ENCODE results near the gene ZNF205. TPM values are rescaled to one million over a fixed set of nuclear protein-coding genes. Genes with fewer than 3 reads are reported as not detected.

Gene ZNF205
- total and polyA plus RNA-seq, 2 of the 13 experiments (the other 11 are each of a cell fraction or from before 2014, with no cell fraction given), result 5.8 to 10.2 TPM

- TF ChIP-seq PRDM15 (CRISPR knock-in tag; IDR thresholded peaks at IDR 0.05) (no peak), MTERF4 (CRISPR knock-in tag; IDR thresholded peaks at IDR 0.05) (peak; percentile 50; the same call in 1 of the 2 replicates), FOXO4 (CRISPR knock-in tag; conservative IDR thresholded peaks at IDR 0.05) (no peak), POLR2AphosphoS2 (IDR thresholded peaks at IDR 0.05; ENCODE audit: low read depth, low read length) (0 out of 2 replicates have a peak, but pooled peaks have one; percentile 41), MEIS2 (CRISPR knock-in tag; IDR thresholded peaks at IDR 0.05) (no peak; the same call in 1 of the 2 replicates), ZC3H13 (CRISPR knock-in tag; IDR thresholded peaks at IDR 0.05) (no peak), ZFY (CRISPR knock-in tag; IDR thresholded peaks at IDR 0.05) (peak; percentile 96), HDAC1 (CRISPR knock-in tag; IDR thresholded peaks at IDR 0.05) (no peak), ZFP36L1 (CRISPR knock-in tag; IDR thresholded peaks at IDR 0.05) (no peak), NFYB (CRISPR knock-in tag; IDR thresholded peaks at IDR 0.05) (peak; percentile 87), EZH2 (conservative IDR thresholded peaks at IDR 0.05; ENCODE audit: low read depth, low read length) (no peak), PHF21A (CRISPR knock-in tag; IDR thresholded peaks at IDR 0.05) (0 out of 2 replicates have a peak, but pooled peaks have one; percentile 25), PCBP2 (optimal IDR thresholded peaks at IDR 0.05; ENCODE audit: low read depth, low read length, poor library complexity, severe bottlenecking) (no peak), SP2 (CRISPR knock-in tag; IDR thresholded peaks at IDR 0.05) (peak; percentile 92), PRDM4 (CRISPR knock-in tag; IDR thresholded peaks at IDR 0.05; ENCODE audit: borderline replicate concordance) (no peak), KAT8 (CRISPR knock-in tag; IDR thresholded peaks at IDR 0.05) (peak; percentile 89), TBX2 (CRISPR knock-in tag; IDR thresholded peaks at IDR 0.05; ENCODE audit: borderline replicate concordance) (peak; percentile 27; the same call in 1 of the 2 replicates), ZNF598 (CRISPR knock-in tag; IDR thresholded peaks at IDR 0.05; ENCODE audit: borderline replicate concordance) (peak; percentile 36; the same call in 1 of the 2 replicates), YEATS4 (CRISPR knock-in tag; IDR thresholded peaks at IDR 0.05; ENCODE audit: borderline replicate concordance) (peak; percentile 62; the same call in 1 of the 2 replicates), MED13 (CRISPR knock-in tag; IDR thresholded peaks at IDR 0.05) (no peak)
These were observed 22.1 kb downstream of the ZNF205 start, which contains the start of gene ZNF213 (continued) for GRCh38 chr16:3134338-3135125.

Measured in HepG2 (cell line).